ENCODE results near the gene IQSEC1.

DNA sequence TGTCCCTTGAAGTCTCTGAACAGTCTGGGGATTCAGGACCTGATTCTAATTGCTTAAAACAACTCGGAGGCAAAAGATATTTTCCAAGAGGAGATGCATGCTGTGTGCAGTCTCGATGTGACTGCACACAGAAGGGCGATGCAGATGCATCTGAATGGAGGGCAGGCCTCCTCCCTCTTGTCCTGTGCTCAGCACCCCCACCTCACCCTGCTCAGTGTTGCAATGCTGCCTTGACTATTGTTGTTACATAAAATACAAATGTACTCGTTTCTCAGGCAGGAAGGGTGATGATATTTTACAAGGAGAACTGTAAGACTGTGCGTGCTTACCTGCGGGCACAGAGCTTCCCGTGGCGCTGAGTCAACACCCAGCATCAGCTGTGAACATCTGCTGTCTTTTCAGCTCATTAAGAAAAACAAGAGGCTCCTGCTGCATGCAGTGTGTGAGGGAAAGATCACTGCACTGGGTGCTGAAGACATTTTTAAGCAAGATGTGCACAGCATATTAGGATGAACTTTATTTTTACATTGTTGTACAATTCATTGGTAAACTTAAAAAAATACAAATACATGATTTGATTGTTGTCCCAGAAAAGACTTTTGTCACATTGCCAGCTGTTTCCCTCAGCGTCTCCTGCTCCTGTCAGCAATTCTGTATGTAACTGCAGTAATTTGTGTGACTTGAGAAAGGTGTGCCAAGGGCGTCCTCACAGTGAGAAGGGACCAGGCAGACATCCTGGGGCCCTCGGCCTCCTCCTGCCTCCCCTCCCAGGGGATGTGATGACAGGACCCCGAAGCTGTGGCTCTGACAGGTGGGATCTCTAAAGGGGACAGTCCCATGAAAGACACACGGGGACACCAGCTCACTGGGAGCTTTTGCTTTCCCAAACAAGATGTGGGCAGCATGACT, 175.6 kb downstream of the IQSEC1 start:
- TF ChIP-seq CTCF (IDR thresholded peaks at IDR 0.05; ENCODE audit: extremely low read depth in 1 of 2, insufficient read depth in 1 of 2, low read depth in 1 of 2, low read length in 2 of 2): no peak
- no peak for TF ChIP-seq MYC (IDR thresholded peaks at IDR 0.05; ENCODE audit: low read depth, low read length)
- TF ChIP-seq POLR2AphosphoS5 (IDR thresholded peaks at IDR 0.05; ENCODE audit: insufficient read depth, low read depth, low read length): no peak
- TF ChIP-seq POLR2A (IDR thresholded peaks at IDR 0.05; ENCODE audit: low read depth, low read length): no peak
- TF ChIP-seq, protein P1, sequence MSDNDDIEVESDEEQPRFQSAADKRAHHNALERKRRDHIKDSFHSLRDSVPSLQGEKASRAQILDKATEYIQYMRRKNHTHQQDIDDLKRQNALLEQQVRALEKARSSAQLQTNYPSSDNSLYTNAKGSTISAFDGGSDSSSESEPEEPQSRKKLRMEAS (IDR thresholded peaks at IDR 0.05; ENCODE audit: insufficient read depth, insufficient read length): no peak
- no peak for TF ChIP-seq EZH2 (IDR thresholded peaks at IDR 0.05; ENCODE audit: borderline replicate concordance, low read depth, low read length, severe bottlenecking)
- no peak for TF ChIP-seq FOS (IDR thresholded peaks at IDR 0.05; ENCODE audit: borderline replicate concordance, insufficient read depth, low read length)
